CD4-positive, alpha-beta T cell treated with Interleukin-17A for 4 hours (primary cell): ENCODE data around the gene HPS3.
"Not testable (repeated sequence)": the region's sequence is repeated elsewhere in the genome, so short reads cannot be mapped to it uniquely, and the experiment has no call there.

Experiments
- DNase-seq: peaks from one replicate; pipeline ENCODE4 v3.0.0-alpha.2; 2020; ENCODE audit warnings: mixed read lengths

HPS3 gene

DNA sequence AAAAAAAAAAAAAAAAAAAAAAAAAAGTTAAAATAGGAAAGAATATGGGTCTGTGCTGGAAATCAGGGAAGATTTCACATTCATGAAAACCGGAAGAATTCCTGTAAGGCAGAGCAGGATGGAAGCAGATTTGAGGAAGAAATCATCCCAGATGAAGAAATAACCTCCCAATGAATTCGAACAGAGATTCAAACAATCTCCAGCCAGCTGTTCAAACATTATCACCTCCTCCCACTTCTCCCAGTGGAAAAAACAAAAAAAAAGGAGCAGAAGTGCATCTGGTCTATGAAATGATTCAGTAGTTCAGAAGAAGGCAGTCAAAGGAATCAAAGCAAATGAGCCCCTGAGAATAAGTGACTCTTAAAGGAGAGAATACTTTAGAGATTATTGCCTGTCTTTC lies 59.1 kb downstream of the HPS3 start:
- no peak for DNase-seq

DNA sequence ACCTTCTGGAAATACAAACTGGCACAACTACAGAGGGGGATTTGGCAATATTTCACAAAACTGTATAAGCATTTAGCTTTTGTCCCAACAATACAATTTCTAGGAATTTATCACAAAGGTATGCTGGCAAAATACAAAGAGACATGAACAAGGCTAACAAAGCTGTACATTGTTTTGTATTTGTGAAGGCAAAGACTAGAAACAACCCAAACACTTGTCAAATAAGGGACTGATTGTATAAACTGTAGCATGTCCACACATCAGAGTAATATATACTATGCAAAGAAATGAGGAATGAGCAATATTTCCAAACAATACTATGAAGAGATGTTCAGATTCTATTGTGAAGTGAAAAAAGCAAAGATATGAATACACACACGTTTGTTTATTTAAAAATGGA lies 65.8 kb downstream of the HPS3 start:
- no peak for DNase-seq

DNA sequence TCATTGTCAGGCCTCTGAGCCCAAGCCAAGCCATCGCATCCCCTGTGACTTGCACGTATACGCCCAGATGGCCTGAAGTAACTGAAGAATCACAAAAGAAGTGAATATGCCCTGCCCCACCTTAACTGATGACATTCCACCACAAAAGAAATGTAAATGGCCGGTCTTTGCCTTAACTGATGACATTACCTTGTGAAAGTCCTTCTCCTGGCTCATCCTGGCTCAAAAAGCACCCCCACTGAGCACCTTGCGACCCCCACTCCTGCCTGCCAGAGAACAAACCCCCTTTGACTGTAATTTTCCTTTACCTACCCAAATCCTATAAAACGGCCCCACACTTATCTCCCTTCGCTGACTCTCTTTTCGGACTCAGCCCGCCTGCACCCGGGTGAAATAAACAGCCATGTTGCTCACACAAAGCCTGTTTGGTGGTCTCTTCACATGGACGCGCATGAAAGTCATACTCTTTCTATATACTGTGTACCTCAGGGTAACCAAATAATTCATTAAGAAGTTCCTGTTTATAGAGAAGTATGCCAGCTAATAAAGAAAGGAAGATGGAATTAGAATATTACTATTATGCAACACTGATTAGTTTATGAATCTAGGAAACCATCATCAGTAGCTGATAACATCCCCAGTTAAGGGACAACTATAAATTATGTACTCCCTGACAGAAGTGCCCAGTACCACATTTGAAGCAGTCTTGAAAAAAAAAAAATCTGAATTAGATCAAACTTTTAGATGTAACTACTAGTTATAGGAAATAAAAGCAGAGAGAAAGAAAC lies 67.6 kb downstream of the HPS3 start:
- DNase-seq: not testable (repeated sequence)

DNA sequence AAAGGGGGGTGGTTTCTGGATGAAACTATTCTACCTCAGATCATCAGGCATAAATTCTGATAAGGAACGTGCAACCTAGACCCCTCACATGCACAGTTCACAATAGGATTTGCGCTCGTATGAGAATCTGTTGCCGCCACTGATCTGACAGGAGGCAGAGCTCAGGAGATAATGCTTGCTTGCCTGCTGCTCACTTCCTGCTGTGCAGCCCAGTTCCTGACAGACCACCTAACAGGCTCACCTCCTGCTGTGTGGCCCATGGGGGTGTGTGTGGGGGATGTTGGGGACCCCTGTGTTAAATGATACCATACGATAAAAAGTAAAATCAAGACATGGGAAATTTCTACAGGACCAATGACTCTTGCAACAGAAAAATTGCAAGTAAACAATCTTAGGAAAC lies 68.2 kb downstream of the HPS3 start:
- DNase-seq: no peak

DNA sequence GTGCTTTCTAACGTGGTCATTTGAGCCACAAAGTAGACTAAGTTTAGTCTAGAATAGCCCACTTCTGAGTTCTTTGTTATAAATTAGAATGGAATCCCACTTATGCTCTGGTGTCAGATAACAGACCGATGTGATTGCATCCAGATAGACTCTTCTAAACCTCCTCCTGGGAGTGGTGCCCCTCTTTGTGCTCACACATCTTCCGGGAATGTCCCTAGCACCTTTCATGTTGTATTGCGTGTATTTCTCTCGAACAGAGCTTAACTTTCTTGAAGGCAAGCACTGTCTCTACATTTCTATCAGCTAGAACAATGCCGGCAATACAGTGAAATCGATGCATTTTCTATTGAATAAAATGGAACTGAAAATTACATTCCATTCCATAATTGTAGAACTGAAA lies 69.2 kb downstream of the HPS3 start:
- DNase-seq: no peak

DNA sequence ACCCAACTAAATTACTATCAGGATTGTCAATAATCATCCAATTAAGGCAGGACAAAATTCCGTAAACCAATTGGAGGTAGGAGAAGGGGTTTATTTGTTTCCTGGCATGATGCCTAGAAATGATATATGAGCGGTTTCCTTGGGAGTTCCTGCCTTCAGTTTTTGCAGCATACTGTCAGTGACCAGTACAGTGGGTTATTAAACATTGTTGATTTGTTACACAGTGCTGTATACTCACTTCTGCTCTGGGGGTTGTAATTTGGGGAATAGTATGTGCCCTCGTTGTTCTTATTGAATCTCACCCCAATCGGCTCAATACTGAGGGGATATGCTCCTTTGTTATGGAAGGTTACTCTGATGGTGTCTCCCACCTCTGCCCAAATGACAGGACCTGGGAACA lies 70.0 kb downstream of the HPS3 start:
- DNase-seq: no peak

DNA sequence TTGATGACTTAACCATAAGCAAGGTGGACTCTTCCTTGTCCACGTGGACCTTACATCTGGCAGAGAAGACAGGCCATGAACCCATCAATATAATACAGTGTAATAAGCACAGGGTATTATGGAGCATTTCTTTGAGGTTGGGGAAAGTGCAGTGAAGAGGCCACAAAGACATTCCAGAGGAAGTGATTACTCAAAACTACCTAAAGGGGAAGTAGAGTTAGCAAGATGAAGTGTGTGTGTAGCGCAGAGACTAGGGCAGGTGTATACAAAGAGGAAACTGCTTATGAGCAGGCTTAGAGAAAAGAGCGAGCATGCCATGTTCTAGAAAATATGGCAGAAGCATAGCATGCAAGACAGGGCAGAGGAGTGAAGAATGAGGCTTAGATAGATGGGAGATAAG lies 74.3 kb downstream of the HPS3 start:
- DNase-seq: no peak

DNA sequence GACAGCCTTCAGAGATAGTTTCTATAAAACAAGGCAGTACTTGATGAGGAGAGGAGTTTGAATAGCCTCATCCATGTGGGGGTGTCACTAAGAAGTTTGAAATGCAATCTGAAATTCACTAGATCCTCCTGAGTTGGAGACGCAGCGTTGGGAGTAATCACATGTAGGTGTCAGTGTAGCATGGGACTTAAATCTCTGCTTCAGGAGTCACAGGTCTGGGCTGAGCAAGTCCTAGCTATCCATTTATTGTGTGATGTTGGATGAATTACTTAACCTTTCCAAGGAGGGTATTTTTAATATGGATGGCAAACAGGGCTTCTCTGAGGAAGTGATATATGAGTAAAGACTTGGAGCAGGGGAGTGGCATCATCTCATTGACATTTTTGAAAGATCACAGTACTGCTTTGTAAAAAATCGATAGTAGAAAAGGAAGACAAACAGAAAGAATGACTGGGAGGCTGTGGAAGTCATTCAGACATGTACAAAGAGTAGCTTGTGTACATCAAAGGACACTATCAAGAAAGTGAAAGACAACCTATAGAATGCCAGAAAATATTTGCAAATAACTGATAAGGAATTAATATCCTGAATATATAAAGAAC lies 75.1 kb downstream of the HPS3 start:
- no peak for DNase-seq

DNA sequence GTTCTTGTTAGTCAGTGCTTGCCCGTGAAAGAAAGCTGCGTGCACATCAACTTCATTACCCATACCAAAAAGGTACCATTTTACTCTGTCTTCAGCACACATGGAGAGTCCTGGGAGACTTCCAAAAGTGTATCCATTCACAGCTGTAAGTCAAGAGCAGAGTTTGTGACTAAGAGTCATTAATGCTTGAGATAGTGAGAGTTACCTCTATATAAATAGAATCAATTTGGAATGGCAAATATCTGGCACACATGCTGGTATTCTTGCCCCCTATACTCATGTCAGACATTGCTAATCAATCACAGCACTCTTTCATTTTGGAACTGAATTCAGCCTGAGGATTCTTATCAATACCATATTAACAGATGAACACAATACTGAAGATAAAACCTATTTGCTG lies 78.0 kb downstream of the HPS3 start:
- no peak for DNase-seq

DNA sequence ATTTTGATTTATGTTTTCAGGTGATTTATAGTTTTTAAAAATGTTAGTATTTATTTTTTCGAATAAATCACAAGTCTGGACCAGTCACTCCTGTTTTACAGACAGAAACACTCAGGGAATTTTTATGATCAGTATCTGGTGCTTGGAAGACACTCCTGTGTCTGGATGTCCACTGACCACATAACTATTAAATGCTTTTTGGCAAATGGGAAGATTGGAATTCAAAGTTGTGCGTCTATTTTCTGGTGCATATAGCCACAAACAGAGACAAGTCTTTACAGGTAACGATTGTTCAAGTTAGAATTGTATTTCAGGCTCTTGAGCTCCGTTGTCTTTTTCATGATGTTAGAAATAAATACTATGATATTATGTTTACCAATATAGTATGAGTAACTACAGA lies 80.0 kb downstream of the HPS3 start:
- DNase-seq: no peak

DNA sequence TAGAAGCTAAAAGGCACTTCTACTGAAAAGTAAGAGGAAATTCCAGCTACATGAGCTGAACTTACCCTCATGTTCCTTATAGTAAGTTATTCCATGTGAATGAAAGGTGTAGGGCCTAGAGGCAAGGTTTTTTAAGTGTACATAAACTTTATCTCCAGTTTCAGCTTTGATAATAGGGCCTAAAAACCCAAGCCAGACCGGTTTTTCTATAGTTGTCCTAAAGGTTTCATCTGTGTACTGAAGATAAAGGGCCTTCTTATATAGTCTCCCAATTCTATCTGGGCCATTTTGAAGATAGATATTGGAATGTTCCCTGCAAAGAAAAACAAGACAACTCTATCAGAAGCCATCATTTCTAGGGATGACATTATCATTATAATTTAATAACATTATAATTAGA lies 82.9 kb downstream of the HPS3 start:
- no peak for DNase-seq

DNA sequence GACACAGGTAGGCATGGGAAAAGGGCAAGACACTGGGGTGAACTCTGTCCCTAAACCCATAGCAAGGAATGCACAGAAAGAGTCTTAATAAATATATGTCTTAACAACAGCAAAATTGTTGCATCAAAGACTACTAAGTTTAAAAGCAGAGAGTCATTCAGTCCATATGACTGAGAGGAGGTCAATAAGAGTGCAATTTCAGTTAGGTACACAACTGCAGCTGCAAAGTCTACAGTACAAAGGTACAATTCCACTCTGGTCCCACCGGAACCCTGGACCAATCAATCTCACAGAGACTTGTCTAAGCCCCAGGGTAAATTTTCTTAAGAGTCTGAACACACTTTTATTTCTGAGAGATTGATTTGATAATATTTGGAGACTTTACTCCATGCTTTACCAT lies 85.3 kb downstream of the HPS3 start:
- no peak for DNase-seq

DNA sequence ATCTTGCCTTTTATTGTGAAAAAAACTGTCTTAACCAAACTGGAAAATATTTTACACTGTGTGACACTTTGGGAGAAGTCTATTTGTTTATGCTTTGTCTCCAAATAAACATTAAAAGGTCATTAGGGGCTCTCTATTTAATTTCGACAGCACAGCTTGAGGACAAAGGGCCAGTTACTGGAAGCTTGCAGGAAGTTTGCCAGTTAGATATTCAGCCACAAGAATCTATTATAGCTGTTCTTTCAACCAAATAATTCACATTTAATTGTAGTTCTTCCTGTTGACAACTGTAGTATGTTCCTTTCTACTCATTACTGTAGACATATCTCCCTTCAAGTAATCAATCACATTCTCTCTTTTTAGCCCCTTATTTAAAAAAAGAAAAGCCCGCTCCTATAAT lies 86.1 kb downstream of the HPS3 start:
- DNase-seq: no peak

DNA sequence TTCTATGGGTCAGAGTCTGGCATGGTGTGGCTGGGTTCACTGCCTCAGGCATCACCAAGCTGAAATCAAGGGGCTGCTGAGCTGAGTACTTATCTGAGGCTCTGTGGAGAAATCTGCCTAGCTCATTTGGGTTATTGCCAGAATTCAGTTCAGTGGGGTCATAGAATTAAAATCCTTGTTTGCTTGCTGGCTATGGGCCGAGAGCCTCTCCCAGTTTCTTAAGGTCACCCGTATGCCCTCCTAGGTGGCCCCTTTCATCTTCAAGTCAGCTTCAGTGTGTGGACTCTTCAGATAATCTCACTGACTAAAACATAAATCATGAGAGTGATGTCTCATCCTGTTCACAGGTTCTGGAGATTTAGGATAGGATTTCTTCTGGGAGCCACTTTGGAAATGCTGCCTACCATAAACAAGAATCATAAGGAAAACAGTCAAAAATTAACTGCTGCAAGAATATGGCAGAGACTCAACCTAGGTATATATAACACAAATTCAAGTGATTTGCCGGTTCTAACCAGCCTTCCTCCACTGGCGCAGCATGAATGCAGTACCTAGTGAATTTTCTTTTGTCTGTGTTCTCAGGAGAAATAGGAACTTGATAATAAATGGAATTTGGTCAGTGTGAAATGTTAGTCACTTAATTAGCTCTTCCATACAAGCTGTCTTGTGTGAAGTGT lies 86.9 kb downstream of the HPS3 start:
- DNase-seq: no peak

DNA sequence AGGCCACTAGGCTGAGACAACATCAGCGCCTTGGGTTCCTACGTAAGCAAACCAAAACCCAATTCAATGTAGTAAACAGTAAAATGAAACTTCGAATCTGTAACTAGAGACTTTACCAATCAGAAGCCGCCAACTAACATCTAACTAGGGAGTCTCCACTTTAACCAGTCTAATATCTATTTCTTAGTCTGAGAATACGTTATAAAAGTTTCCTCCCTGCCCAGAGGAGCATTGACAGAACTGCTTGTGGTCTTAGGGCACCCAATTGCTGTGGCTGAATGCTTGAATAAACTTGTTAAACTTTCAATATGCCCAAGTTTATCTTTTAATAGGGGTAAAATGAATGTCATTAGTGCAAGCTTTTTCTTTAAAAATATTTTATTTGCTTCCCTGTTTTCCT lies 87.9 kb downstream of the HPS3 start:
- DNase-seq: no peak

DNA sequence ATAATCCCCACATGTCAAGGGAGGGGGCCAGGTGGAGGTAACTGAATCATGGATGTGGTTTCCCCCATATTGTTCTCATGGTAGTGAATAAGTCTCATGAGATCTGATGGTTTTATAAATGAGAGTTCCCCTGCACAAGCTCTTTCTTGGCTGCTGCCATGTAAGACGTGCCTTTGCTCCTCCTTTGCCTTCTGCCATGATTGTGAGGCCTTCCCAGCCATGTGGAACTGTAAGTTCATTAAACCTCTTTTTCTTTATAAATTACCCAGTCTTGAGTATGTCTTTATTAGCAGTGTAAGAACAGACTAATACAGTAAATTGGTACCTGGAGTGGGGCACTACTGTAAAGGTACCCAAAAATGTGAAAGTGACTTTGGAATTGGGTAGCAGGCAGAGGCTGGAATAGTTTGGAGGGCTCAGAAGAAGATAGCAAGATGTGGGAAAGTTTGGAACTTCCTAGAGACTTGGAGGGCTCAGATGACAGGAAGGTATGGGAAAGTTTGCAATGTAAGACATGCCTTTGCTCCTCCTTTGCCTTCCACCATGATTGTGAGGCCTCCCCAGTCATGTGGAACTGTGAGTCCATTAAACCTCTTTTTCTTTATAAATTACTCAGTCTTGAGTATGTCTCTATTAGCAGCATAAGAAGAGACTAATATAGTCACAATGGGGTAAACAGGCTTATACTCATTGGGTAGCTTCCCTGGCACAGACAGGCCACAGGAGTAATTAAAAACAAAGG lies 90.1 kb downstream of the HPS3 start:
- not testable (repeated sequence) for DNase-seq

DNA sequence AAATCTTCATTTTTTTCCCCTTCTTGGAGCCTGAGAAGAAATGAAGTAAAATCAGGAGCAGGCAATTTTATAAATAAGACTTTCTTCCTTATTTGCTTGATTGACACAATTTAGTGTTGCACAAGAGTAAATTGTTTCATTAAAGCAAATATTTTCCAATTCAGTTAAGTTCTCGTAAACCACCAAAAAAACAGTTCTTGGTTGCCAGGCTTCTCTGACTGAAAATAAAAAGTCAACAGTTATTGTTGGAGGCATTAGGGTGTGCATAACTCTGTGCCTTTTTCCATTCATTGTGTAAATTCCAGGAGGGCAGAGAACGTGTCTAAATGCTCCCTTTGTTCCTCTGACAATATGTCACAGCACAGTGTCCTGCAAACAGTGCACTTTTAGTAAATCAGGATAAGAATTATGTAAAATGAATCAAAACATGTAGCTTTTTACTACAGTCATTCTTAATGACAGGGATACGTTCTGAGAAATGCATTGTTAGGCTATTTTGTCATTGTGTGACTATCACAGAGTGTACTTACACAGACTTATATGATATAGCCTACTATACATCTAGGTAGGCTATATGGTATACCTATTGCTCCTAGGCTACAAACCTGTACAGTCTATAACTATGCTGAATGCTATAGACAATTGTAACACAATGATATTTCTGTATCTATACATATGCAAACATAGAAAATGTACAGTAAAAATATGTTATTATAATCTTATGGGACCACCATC lies 92.5 kb downstream of the HPS3 start, which contains the start of gene CP:
TSS of gene CP (minus strand) at position 47 of the 735 bp plus-strand sequence. CDS start at position 10, 37 bp downstream.
- no peak for DNase-seq
